HEK293 (cell line): ENCODE data around the gene HOXB7.

ENCODE experiments used
- EGR2 ChIP-seq: fragments of 450-650 bp; formaldehyde crosslinking; IDR thresholded peaks from 2 replicates; pipeline ENCODE4 v1.5.1; 2016; ENCODE audit warnings: low read depth, missing biosample characterization, missing genetic modification characterization
- GLIS1 ChIP-seq: fragments of 450-650 bp; formaldehyde crosslinking; IDR thresholded peaks from 2 replicates; pipeline ENCODE4 v1.5.1; 2016; ENCODE audit warnings: missing biosample characterization, missing genetic modification characterization
- IKZF3 ChIP-seq: fragments of 450-650 bp; IDR thresholded peaks from 2 replicates; pipeline ENCODE4 v1.5.0; 2018; ENCODE audit warnings: missing biosample characterization, mild to moderate bottlenecking, missing genetic modification characterization, moderate library complexity
- KLF10 ChIP-seq: fragments of 450-650 bp; IDR thresholded peaks from 2 replicates; pipeline ENCODE4 v1.5.1; 2018; ENCODE audit warnings: missing biosample characterization, mild to moderate bottlenecking, missing genetic modification characterization
- PRDM6 ChIP-seq: fragments of 450-650 bp; formaldehyde crosslinking; IDR thresholded peaks from 2 replicates; pipeline ENCODE4 v1.5.1; 2017; ENCODE audit warnings: missing biosample characterization, missing genetic modification characterization
- RBAK ChIP-seq: fragments of 450-650 bp; formaldehyde crosslinking; IDR thresholded peaks from 2 replicates; pipeline ENCODE4 v1.5.1; 2016; ENCODE audit warnings: missing biosample characterization, missing genetic modification characterization
- ZBTB49 ChIP-seq: fragments of 450-650 bp; formaldehyde crosslinking; IDR thresholded peaks from 2 replicates; pipeline ENCODE4 v1.5.1; 2016; ENCODE audit warnings: missing biosample characterization, missing genetic modification characterization, low read depth
- ZFP41 ChIP-seq: fragments of 450-650 bp; formaldehyde crosslinking; IDR thresholded peaks from 2 replicates; pipeline ENCODE4 v1.5.1; 2016; ENCODE audit warnings: missing biosample characterization, missing genetic modification characterization, borderline replicate concordance
- ZNF114 ChIP-seq: fragments of 450-650 bp; formaldehyde crosslinking; IDR thresholded peaks from 2 replicates; pipeline ENCODE4 v1.5.0; 2017; ENCODE audit warnings: missing biosample characterization, missing genetic modification characterization
- ZNF157 ChIP-seq: fragments of 450-650 bp; formaldehyde crosslinking; IDR thresholded peaks from 2 replicates; pipeline ENCODE4 v1.5.1; 2016; ENCODE audit warnings: missing biosample characterization, missing genetic modification characterization
- ZNF174 ChIP-seq: fragments of 450-650 bp; formaldehyde crosslinking; IDR thresholded peaks from 2 replicates; pipeline ENCODE4 v1.5.0; 2017; ENCODE audit warnings: missing biosample characterization, mild to moderate bottlenecking, missing genetic modification characterization
- ZNF19 ChIP-seq: fragments of 450-650 bp; formaldehyde crosslinking; IDR thresholded peaks from 2 replicates; pipeline ENCODE4; 2016; ENCODE audit warnings: missing biosample characterization, missing genetic modification characterization, low read depth
- ZNF26 ChIP-seq: fragments of 450-650 bp; formaldehyde crosslinking; IDR thresholded peaks from 2 replicates; pipeline ENCODE4 v1.5.1; 2016; ENCODE audit warnings: missing biosample characterization, missing genetic modification characterization
- ZNF335 ChIP-seq: fragments of 450-650 bp; formaldehyde crosslinking; conservative IDR thresholded peaks from 2 replicates; pipeline ENCODE4 v1.5.1; 2016; ENCODE audit warnings: missing biosample characterization, missing genetic modification characterization
- ZNF362 ChIP-seq: fragments of 450-650 bp; formaldehyde crosslinking; IDR thresholded peaks from 2 replicates; pipeline ENCODE4 v1.5.1; 2016; ENCODE audit warnings: missing biosample characterization, missing genetic modification characterization
- ZNF645 ChIP-seq: fragments of 450-650 bp; formaldehyde crosslinking; IDR thresholded peaks from 2 replicates; pipeline ENCODE4; 2016; ENCODE audit warnings: missing biosample characterization, missing genetic modification characterization
- ZNF76 ChIP-seq: fragments of 450-650 bp; formaldehyde crosslinking; IDR thresholded peaks from 2 replicates; pipeline ENCODE4; 2016; ENCODE audit warnings: low read depth, missing biosample characterization, missing genetic modification characterization, borderline replicate concordance
- ZSCAN4 ChIP-seq: fragments of 450-650 bp; formaldehyde crosslinking; IDR thresholded peaks from 2 replicates; pipeline ENCODE4 v1.5.1; 2017; ENCODE audit warnings: missing biosample characterization, missing genetic modification characterization
- TF ChIP-seq, protein P1 (sequence below): fragments of 450-650 bp; formaldehyde crosslinking; IDR thresholded peaks from 2 replicates; pipeline ENCODE4 v1.5.1; 2016; ENCODE audit warnings: missing biosample characterization, missing genetic modification characterization, borderline replicate concordance
- TF ChIP-seq, protein P2 (sequence below): fragments of 450-650 bp; formaldehyde crosslinking; IDR thresholded peaks from 2 replicates; pipeline ENCODE4 v1.5.1; 2016; ENCODE audit warnings: missing biosample characterization, missing genetic modification characterization
- TF ChIP-seq, protein P3 (sequence below): fragments of 450-650 bp; formaldehyde crosslinking; IDR thresholded peaks from 2 replicates; pipeline ENCODE4 v1.5.1; 2016; ENCODE audit warnings: missing biosample characterization, missing genetic modification characterization

HOXB7 gene

GRCh38 chr17:48586355-48587258, 24.2 kb downstream of the HOXB7 start (continued):
- no peak for TF ChIP-seq ZNF645 (tag by site-specific recombination)
- TF ChIP-seq KLF10, result 0 out of 2 replicates have a peak, but pooled peaks have one; percentile 22
- TF ChIP-seq, protein P1, sequence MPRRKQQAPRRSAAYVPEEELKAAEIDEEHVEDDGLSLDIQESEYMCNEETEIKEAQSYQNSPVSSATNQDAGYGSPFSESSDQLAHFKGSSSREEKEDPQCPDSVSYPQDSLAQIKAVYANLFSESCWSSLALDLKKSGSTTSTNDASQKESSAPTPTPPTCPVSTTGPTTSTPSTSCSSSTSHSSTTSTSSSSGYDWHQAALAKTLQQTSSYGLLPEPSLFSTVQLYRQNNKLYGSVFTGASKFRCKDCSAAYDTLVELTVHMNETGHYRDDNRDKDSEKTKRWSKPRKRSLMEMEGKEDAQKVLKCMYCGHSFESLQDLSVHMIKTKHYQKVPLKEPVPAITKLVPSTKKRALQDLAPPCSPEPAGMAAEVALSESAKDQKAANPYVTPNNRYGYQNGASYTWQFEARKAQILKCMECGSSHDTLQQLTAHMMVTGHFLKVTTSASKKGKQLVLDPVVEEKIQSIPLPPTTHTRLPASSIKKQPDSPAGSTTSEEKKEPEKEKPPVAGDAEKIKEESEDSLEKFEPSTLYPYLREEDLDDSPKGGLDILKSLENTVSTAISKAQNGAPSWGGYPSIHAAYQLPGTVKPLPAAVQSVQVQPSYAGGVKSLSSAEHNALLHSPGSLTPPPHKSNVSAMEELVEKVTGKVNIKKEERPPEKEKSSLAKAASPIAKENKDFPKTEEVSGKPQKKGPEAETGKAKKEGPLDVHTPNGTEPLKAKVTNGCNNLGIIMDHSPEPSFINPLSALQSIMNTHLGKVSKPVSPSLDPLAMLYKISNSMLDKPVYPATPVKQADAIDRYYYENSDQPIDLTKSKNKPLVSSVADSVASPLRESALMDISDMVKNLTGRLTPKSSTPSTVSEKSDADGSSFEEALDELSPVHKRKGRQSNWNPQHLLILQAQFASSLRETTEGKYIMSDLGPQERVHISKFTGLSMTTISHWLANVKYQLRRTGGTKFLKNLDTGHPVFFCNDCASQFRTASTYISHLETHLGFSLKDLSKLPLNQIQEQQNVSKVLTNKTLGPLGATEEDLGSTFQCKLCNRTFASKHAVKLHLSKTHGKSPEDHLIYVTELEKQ (tag by site-specific recombination), result no peak
- TF ChIP-seq ZFP41, result no peak
- no peak for TF ChIP-seq ZNF26 (tag by site-specific recombination)
- TF ChIP-seq ZSCAN4 (tag by site-specific recombination), result no peak
- no peak for TF ChIP-seq IKZF3 (tag by site-specific recombination)
- TF ChIP-seq RBAK, result no peak
- TF ChIP-seq ZBTB49 (tag by site-specific recombination), result no peak
- peak; percentile 93 for TF ChIP-seq EGR2 (tag by site-specific recombination)
- TF ChIP-seq ZNF76, result no peak
- TF ChIP-seq ZNF19 (tag by site-specific recombination), result no peak
- peak; percentile 50 for TF ChIP-seq GLIS1 (tag by site-specific recombination)
- TF ChIP-seq, protein P2, sequence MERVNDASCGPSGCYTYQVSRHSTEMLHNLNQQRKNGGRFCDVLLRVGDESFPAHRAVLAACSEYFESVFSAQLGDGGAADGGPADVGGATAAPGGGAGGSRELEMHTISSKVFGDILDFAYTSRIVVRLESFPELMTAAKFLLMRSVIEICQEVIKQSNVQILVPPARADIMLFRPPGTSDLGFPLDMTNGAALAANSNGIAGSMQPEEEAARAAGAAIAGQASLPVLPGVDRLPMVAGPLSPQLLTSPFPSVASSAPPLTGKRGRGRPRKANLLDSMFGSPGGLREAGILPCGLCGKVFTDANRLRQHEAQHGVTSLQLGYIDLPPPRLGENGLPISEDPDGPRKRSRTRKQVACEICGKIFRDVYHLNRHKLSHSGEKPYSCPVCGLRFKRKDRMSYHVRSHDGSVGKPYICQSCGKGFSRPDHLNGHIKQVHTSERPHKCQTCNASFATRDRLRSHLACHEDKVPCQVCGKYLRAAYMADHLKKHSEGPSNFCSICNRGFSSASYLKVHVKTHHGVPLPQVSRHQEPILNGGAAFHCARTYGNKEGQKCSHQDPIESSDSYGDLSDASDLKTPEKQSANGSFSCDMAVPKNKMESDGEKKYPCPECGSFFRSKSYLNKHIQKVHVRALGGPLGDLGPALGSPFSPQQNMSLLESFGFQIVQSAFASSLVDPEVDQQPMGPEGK (tag by site-specific recombination), result peak; percentile 76
- no peak for TF ChIP-seq PRDM6 (tag by site-specific recombination)
- TF ChIP-seq ZNF362, result no peak
- no peak for TF ChIP-seq ZNF335 (tag by site-specific recombination)
- no peak for TF ChIP-seq ZNF174 (tag by site-specific recombination)
- TF ChIP-seq, protein P3, sequence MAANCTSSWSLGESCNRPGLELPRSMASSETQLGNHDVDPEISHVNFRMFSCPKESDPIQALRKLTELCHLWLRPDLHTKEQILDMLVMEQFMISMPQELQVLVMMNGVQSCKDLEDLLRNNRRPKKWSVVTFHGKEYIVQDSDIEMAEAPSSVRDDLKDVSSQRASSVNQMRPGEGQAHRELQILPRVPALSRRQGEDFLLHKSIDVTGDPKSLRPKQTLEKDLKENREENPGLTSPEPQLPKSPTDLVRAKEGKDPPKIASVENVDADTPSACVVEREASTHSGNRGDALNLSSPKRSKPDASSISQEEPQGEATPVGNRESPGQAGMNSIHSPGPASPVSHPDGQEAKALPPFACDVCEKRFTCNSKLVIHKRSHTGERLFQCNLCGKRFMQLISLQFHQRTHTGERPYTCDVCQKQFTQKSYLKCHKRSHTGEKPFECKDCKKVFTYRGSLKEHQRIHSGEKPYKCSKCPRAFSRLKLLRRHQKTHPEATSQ (tag by site-specific recombination), result no peak
- TF ChIP-seq ZNF157 (tag by site-specific recombination), result no peak
- no peak for TF ChIP-seq ZNF114 (tag by site-specific recombination)
